GM21717 (cell line): ENCODE data around the gene MSL3B.

ENCODE experiments used
- ATAC-seq: cut with Tn5 transposase; IDR thresholded peaks from one replicate; pipeline ENCODE4 v1.9.1; 2021; ENCODE audit warnings: mild to moderate bottlenecking, moderate library complexity; ENCODE audit not compliant: unreplicated experiment

MSL3B gene

GRCh38 chr2:233853883-233854240 is 14.3 kb downstream of the MSL3B start:
- ATAC-seq: peak; percentile 8

- ATAC-seq: no peak
Measured at GRCh38 chr2:233853353-233853752, 14.8 kb downstream of the MSL3B start.

GRCh38 chr2:233852056-233852455 is 16.1 kb downstream of the MSL3B start:
- no peak for ATAC-seq

GRCh38 chr2:233851169-233851568 is 17.0 kb downstream of the MSL3B start:
- no peak for ATAC-seq

- no peak for ATAC-seq
Measured at GRCh38 chr2:233850745-233851144, 17.4 kb downstream of the MSL3B start.

GRCh38 chr2:233849607-233850271 is 18.4 kb downstream of the MSL3B start:
- ATAC-seq: no peak

- no peak for ATAC-seq
Measured at GRCh38 chr2:233848276-233848675, 19.9 kb downstream of the MSL3B start.

GRCh38 chr2:233847248-233847898 is 20.8 kb downstream of the MSL3B start:
- no peak for ATAC-seq

- no peak for ATAC-seq
Measured at GRCh38 chr2:233846387-233847247, 21.6 kb downstream of the MSL3B start.

- ATAC-seq: no peak
Measured at GRCh38 chr2:233845301-233846060, 22.7 kb downstream of the MSL3B start.

GRCh38 chr2:233844836-233845235 is 23.4 kb downstream of the MSL3B start:
- no peak for ATAC-seq

- no peak for ATAC-seq
Measured at GRCh38 chr2:233844064-233844807, 23.9 kb downstream of the MSL3B start.

- ATAC-seq: no peak
Measured at GRCh38 chr2:233841183-233841582, 27.0 kb downstream of the MSL3B start.

GRCh38 chr2:233840520-233840919 is 27.7 kb downstream of the MSL3B start:
- ATAC-seq: no peak

GRCh38 chr2:233839447-233839820 is 28.8 kb downstream of the MSL3B start:
- no peak for ATAC-seq

GRCh38 chr2:233838726-233839446 is 29.3 kb downstream of the MSL3B start:
- no peak for ATAC-seq

GRCh38 chr2:233838251-233838650 is 29.9 kb downstream of the MSL3B start:
- ATAC-seq: no peak

- no peak for ATAC-seq
Measured at GRCh38 chr2:233837694-233838229, 30.4 kb downstream of the MSL3B start.

- ATAC-seq: no peak
Measured at GRCh38 chr2:233836359-233836758, 31.8 kb downstream of the MSL3B start.
